Fibroblast of peridontal ligament (primary cell): ENCODE data around the gene MYO3B.

Experiments used
- DNase-seq: peaks from one replicate; pipeline ENCODE4 v3.0.0-alpha.2; 2010; ENCODE audit errors: extremely low read depth

MYO3B gene

DNA sequence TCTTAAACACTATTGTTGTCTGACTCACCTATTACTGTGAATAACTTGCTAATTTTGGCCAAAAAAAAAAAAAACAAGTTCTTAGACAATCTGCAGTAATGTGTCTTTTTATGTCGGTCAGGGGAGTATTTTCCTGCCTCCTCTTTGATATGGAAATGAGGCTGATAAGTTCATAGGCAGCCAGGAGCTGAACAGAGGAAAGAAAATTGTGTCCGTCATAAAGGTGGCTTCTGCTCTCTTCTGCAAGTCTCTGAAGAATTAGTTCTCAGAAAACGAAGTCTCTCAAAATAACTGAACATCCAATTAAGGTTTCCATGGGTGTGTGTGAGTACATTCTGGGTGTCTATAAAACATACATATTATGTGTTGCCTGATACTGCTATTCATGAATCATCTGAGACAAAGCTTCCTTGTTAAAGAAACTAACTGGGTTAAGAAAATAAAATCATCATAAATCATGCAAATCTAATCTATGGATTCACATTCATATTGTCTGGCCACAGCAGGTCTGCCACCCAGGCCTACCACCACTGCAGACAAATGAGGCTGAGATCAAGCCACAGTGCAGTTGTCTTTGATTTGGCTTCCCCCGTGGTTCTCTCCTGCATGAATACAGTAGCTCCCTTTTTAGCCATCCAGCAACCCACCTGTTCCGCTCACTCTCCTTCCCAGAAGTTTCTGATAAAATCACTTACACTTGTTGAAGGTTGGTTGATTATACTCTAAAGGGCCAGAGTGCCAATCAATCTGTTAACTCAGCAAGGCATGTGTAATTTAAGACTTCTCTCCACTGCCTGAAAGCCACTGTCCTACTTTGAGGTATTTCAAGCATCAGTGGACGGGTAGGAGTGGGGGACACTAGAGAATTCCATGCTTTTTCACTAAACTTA is 517.8 kb downstream of the MYO3B start:
- DNase-seq = no peak

GRCh38 chr2:170696948-170697347 is 519.0 kb downstream of the MYO3B start:
- DNase-seq = no peak

DNA sequence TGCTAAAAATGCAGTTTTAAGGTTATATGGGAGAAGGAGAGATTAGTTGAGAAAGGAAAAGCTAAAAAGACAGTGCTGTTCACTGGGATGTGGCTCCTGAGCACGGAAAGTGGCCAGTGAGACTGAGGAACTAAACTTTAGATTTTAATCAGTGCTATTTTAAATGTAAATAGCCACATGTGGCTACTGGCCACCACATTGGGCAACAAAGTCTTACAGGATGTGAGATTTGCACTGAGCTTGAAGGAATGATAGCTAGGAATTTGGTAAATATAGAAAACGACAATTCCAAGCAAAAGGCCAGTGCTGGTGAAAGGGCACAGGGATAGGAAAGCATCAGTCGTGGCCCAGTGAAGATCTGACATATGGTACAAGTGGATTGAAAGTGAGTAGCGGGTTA is 523.1 kb downstream of the MYO3B start:
- no peak for DNase-seq

DNA sequence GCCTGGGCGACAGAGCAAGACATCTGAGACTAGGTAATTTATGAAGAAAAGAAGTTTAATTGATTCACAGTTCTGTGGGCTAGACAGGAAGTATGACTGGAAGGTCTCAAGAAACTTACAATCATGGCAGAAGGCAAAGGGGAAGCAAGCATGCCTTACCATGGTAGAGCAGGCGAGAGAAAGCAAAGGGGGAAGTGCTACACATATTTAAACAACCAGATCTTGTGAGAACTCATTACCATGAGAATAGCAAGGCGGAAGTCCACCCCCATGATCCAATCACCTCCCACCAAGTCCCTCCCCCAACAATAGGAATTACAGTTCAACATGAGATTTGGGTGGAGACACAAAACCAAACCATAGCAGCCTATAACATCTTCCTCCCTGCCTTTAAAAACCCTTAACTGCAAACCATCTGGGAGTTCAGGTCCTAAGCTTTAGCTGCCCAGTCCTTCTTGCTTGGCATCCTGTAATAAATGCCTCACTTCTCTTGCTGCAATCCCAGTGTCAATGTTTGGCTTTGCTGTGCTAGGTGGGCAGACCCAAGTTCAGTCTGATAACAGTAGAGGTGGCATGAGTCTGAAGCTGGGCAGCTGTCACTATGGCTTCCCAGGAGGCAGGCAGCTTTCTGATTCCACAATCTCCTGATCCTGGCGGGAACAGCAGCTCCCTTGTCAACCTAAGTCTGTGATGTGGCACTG is 526.0 kb downstream of the MYO3B start:
- no peak for DNase-seq
